ENCODE data around the gene NANOGP8.

GRCh38 chr15:35117543-35118265 is 32.6 kb upstream of the NANOGP8 start:
- TF ChIP-seq CTCF (IDR thresholded peaks at IDR 0.05) (no peak), POLR2A (IDR thresholded peaks at IDR 0.05) (no peak)

Data from testis (tissue), 2 donors.